Measurements from ENCODE around the gene NEDD4L. TPM values are rescaled to one million over a fixed set of nuclear protein-coding genes. Genes with fewer than 3 reads are reported as not detected.

NEDD4L gene
- total and polyA plus RNA-seq, 2 donors (not counting 1 experiment from before 2014, with no cell fraction given), result 10.3 to 25.7 TPM

DNA sequence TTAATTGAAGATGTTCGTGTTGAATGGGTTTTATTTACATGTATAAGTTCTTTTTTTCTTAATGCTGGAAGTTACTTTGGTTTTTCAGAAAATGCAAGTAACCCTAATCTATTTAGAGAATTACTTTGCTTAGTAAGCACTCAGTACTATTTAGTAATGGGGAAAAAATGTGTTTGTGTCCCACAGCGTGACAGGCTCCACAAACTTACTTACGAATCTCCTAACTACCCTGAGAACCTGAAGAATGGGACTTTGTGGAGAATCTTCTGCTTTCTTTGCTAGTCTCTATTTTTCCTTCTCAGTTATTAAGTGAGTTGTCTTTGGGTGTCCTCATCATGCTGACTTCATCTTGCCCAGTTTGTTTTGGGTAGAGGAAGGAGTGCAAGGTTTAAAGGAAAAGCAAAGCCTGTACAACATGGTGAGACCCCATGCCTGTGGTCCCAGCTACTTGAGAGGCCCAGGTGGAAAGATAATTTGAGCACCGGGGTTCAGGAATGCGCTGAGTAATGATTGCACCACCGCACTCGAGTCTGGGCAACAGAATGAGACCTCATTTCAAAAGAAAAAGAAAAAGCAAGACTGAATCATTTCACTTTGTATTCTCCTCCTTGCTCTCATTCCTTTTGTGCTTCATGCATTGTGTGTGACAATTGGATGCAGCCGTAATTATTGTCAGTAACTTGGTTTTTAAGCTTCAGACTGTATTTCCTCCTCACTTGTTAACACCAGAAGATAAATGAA is 10.2 kb downstream of the NEDD4L start:
- Histone ChIP-seq H3K27me3 (replicated peaks in 1 of 4; ENCODE audit: control extremely low read depth in 1 of 4, control insufficient read depth in 3 of 4, insufficient read depth in 4 of 4, low read length in 3 of 4) (no peaks in the 10 kb centered on the region), H3K4me1 (ENCODE audit: control insufficient read depth in 2 of 2, insufficient read depth in 2 of 2, low read length in 2 of 2) (no peaks in the 10 kb centered on the region), H3K36me3 (replicated peaks in 1 of 2; ENCODE audit: control extremely low read depth in 1 of 2, control insufficient read depth in 1 of 2, extremely low read depth in 1 of 2, insufficient read depth in 2 of 2, low read length in 1 of 2) (no peaks in the 10 kb centered on the region), H3K79me2 (ENCODE audit: control insufficient read depth, insufficient read depth, low read length) (peaks cover 15% of the 10 kb centered on the region), H4K20me1 (ENCODE audit: control insufficient read depth, insufficient read depth, low read length, poor library complexity, severe bottlenecking) (no peaks in the 10 kb centered on the region), H3K4me2 (replicated peaks; ENCODE audit: low read depth, low read length, poor library complexity, severe bottlenecking) (no peak overlapping the region), H2AFZ (ENCODE audit: insufficient read depth, low read depth, low read length, poor library complexity, severe bottlenecking) (no peak overlapping the region), H3K27ac (ENCODE audit: low read length in 2 of 2) (no peak overlapping the region), H3K4me3 (ENCODE audit: control extremely low read depth in 1 of 5, extremely low read depth in 1 of 5, insufficient read depth in 1 of 5, low read depth in 2 of 5, low read length in 4 of 5) (no peak overlapping the region), H3K9ac (ENCODE audit: low read length) (no peak overlapping the region), H3K9me3 (ENCODE audit: control extremely low read depth in 1 of 3, control insufficient read depth in 2 of 3, insufficient read depth in 1 of 3, low read length in 2 of 3) (no peaks in the 10 kb centered on the region)
- H3K4me3 Mint-ChIP-seq, result no peak overlapping the region
- intact Hi-C loops (cut with micrococcal nuclease), result no loop called here
- 40% methylated on average over 1 of the region's 8 CpGs for WGBS (ENCODE audit: insufficient coverage)
- DNase-seq (no peak), ATAC-seq (ENCODE audit: low read depth) (no peak)
- POLR2A ChIA-PET, result interaction anchor here (0.6 kb wide), 1 partner anchor 8 kb away, joined by 8 read pairs; no protein-coding TSS in a partner anchor
- H3K27me3 Mint-ChIP-seq, result no peaks in the 10 kb centered on the region
- TF ChIP-seq, protein P1, sequence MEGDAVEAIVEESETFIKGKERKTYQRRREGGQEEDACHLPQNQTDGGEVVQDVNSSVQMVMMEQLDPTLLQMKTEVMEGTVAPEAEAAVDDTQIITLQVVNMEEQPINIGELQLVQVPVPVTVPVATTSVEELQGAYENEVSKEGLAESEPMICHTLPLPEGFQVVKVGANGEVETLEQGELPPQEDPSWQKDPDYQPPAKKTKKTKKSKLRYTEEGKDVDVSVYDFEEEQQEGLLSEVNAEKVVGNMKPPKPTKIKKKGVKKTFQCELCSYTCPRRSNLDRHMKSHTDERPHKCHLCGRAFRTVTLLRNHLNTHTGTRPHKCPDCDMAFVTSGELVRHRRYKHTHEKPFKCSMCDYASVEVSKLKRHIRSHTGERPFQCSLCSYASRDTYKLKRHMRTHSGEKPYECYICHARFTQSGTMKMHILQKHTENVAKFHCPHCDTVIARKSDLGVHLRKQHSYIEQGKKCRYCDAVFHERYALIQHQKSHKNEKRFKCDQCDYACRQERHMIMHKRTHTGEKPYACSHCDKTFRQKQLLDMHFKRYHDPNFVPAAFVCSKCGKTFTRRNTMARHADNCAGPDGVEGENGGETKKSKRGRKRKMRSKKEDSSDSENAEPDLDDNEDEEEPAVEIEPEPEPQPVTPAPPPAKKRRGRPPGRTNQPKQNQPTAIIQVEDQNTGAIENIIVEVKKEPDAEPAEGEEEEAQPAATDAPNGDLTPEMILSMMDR (IDR thresholded peaks at IDR 0.05), result no peak
- no peak for TF ChIP-seq EZH2 (IDR thresholded peaks at IDR 0.05; ENCODE audit: borderline replicate concordance, insufficient read depth, low read depth, low read length, poor library complexity, severe bottlenecking)
- H3K9me3 Mint-ChIP-seq (ENCODE audit: insufficient read depth), result no peaks in the 10 kb centered on the region
- H3K27ac Mint-ChIP-seq, result no peak overlapping the region
- CTCF ChIA-PET, result interaction anchor here (1.6 to 1.7 kb wide), 3 partner anchors 67 to 95 kb away, joined by 4 to 7 read pairs (median 6); no protein-coding TSS in a partner anchor
- H3K4me1 Mint-ChIP-seq, result peaks cover 9% of the 10 kb centered on the region

- no peak overlapping the region for H3K4me2 ChIP-seq (replicated peaks; ENCODE audit: low read depth, low read length, poor library complexity, severe bottlenecking)
- H3K9ac ChIP-seq (ENCODE audit: low read length), result no peak overlapping the region
- no peak overlapping the region for H2AFZ ChIP-seq (ENCODE audit: insufficient read depth, low read depth, low read length, poor library complexity, severe bottlenecking)
- no peaks in the 10 kb centered on the region for H3K36me3 ChIP-seq (replicated peaks in 1 of 2; ENCODE audit: control extremely low read depth in 1 of 2, control insufficient read depth in 1 of 2, extremely low read depth in 1 of 2, insufficient read depth in 2 of 2, low read length in 1 of 2)
- TF ChIP-seq, protein P1 (IDR thresholded peaks at IDR 0.05), result no peak
- TF ChIP-seq EZH2 (IDR thresholded peaks at IDR 0.05; ENCODE audit: borderline replicate concordance, insufficient read depth, low read depth, low read length, poor library complexity, severe bottlenecking), result no peak
- H3K79me2 ChIP-seq (ENCODE audit: control insufficient read depth, insufficient read depth, low read length), result peaks cover 15% of the 10 kb centered on the region
- H3K4me3 ChIP-seq (ENCODE audit: control extremely low read depth in 1 of 5, extremely low read depth in 1 of 5, insufficient read depth in 1 of 5, low read depth in 2 of 5, low read length in 4 of 5), result no peak overlapping the region
- CTCF ChIA-PET, result interaction anchor here (1.2 to 1.8 kb wide), 5 partner anchors 9 to 97 kb away, joined by 3 to 6 read pairs (median 4); partner anchors contain the start of gene NEDD4L
- no peaks in the 10 kb centered on the region for H4K20me1 ChIP-seq (ENCODE audit: control insufficient read depth, insufficient read depth, low read length, poor library complexity, severe bottlenecking)
- no peaks in the 10 kb centered on the region for H3K9me3 ChIP-seq (ENCODE audit: control extremely low read depth in 1 of 3, control insufficient read depth in 2 of 3, insufficient read depth in 1 of 3, low read length in 2 of 3)
- Mint-ChIP-seq H3K27me3 (no peaks in the 10 kb centered on the region), H3K4me3 (no peak overlapping the region), H3K9me3 (ENCODE audit: insufficient read depth) (no peaks in the 10 kb centered on the region), H3K27ac (no peak overlapping the region), H3K4me1 (peaks cover 9% of the 10 kb centered on the region)
- no peaks in the 10 kb centered on the region for H3K4me1 ChIP-seq (ENCODE audit: control insufficient read depth in 2 of 2, insufficient read depth in 2 of 2, low read length in 2 of 2)
- WGBS (ENCODE audit: insufficient coverage), result 100% methylated on average over 2 of the region's 4 CpGs
- no peaks in the 10 kb centered on the region for H3K27me3 ChIP-seq (replicated peaks in 1 of 4; ENCODE audit: control extremely low read depth in 1 of 4, control insufficient read depth in 3 of 4, insufficient read depth in 4 of 4, low read length in 3 of 4)
- H3K27ac ChIP-seq (ENCODE audit: low read length in 2 of 2), result no peak overlapping the region
- DNase-seq, result no peak
- POLR2A ChIA-PET, result no interaction called here
- ATAC-seq (ENCODE audit: low read depth), result no peak
- intact Hi-C loops (cut with micrococcal nuclease), result no loop called here
These were observed 12.0 kb downstream of the NEDD4L start for GRCh38 chr18:58055890-58056558.

Data from B cell (primary cell).